Gastrocnemius medialis (tissue), 4 donors: ENCODE results near the gene SYCE1. TPM values are rescaled to one million over a fixed set of nuclear protein-coding genes. Genes with fewer than 3 reads are reported as not detected.
"Not testable (repeated sequence)": the region's sequence is repeated elsewhere in the genome, so short reads cannot be mapped to it uniquely, and the experiment has no call there.

Experiments
- ATAC-seq, 2 donors: fragments of 150-250 bp; one replicate each; pipeline ENCODE4 v1.9.1; 2016
- DNase-seq, 2 donors: peaks; one replicate each; pipeline ENCODE4 v3.0.0-alpha.2; 2019
- H3K27ac ChIP-seq, 4 donors: fragments of 200-600 bp; sonication (generic); 1 replicate in 1 of 4; 2 replicates in 3 of 4; pipeline ENCODE4 v1.5.1; 2016 to 2018; ENCODE audit warnings: mild to moderate bottlenecking in 2 of 4, moderate library complexity in 1 of 4
- H3K27me3 ChIP-seq, 3 donors: fragments of 200-600 bp; sonication (generic) in 2 of 3; 1 replicate in 1 of 3; 2 replicates in 2 of 3; pipeline versions ENCODE4 v1.5.1 to v1.6.0; 2016 to 2019; ENCODE audit warnings: mild to moderate bottlenecking in 1 of 3, moderate library complexity in 1 of 3
- H3K36me3 ChIP-seq, 2 donors: fragments of 200-600 bp; sonication (generic) in 1 of 2; one replicate each; pipeline ENCODE4 v1.5.1; 2017 to 2018
- H3K4me1 ChIP-seq, 2 donors: fragments of 200-600 bp; sonication (generic) in 1 of 2; one replicate each; pipeline ENCODE4 v1.5.1; 2016 to 2017; ENCODE audit warnings: mild to moderate bottlenecking in 2 of 2
- H3K4me3 ChIP-seq, 4 donors: fragments of 200-600 bp; sonication (generic) in 3 of 4; 1 replicate in 1 of 4; 2 replicates in 3 of 4; pipeline ENCODE4 v1.5.1; 2016 to 2019; ENCODE audit warnings: mild to moderate bottlenecking in 2 of 4
- H3K9me3 ChIP-seq, 3 donors: fragments of 200-600 bp; sonication (generic) in 2 of 3; 1 replicate in 1 of 3; 2 replicates in 2 of 3; pipeline ENCODE4 v1.5.1; 2016 to 2019
- POLR2A ChIP-seq, 2 donors: fragments of 450-650 bp; IDR thresholded peaks; one replicate each; pipeline ENCODE4 v1.6.1; 2017; ENCODE audit warnings: antibody characterized with exemption in 2 of 2, mild to moderate bottlenecking in 2 of 2, moderate library complexity in 2 of 2
- in situ Hi-C, 4 donors: fragments of 200-750 bp; cut with MboI; loops; one replicate each; pipeline versions ENCODE4 v1.15.0 to v1.8.0; 2017; ENCODE audit warnings: low sequenced_read_pairs in 4 of 4
- intact Hi-C: fragments of 100-400 bp; cut with DNase I; formaldehyde crosslinking; loops from one replicate; pipeline ENCODE4 v1.15.1; 2023; ENCODE audit warnings: low total_unique reads
- total RNA-seq, 4 donors: library from RNA; depleted of rRNA; stranded (reverse); fragments of >200 nt; gene quantifications; one replicate each; pipeline versions ENCODE4 v1.1.0 to v1.2.3, GENCODE V29; 2016
- TF ChIP-seq, protein P1 (sequence below), 5 experiments: fragments of 450-650 bp in 3 of 5; fragments of 200-600 bp in 2 of 5; sonication (generic) in 2 of 5; IDR thresholded peaks in 4 of 5; conservative IDR thresholded peaks in 1 of 5; 1 replicate in 4 of 5; 2 replicates in 1 of 5; pipeline ENCODE4 v1.5.1; 2016 to 2019; ENCODE audit warnings: antibody characterized with exemption in 5 of 5, mild to moderate bottlenecking in 3 of 5, moderate library complexity in 3 of 5

Gene SYCE1
- total RNA-seq, 4 donors from 2014 or later = 0.32 TPM; not detected in 3

DNA sequence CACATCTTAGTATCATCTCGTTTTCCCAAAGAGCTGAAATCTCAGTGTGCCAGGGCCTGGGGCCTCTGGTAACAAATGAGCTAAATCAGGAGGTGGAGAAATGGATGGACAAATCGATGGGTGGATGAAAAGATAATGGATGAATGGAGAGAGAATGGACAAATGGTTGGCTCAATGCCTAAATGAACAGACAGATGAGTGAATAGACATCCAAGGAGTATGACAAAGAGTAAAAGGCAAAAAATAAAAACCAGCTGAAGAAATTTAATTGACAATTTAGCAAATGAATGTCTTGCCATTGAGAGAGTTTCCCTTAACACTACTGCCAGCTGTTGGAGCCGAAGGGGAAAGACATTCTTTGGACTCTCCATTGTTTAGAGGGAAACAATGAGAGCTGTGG lies 8.0 kb downstream of the SYCE1 start:
- in situ Hi-C loops = no loop called here
- Histone ChIP-seq H3K36me3 (no peaks in the 10 kb centered on the region), H3K27me3 (peaks cover 0 to 6% (median 0%) of the 10 kb centered on the region in 3 donors), H3K4me1 (no peaks in the 10 kb centered on the region), H3K4me3 (no peak overlapping the region), H3K27ac (no peak overlapping the region), H3K9me3 (no peaks in the 10 kb centered on the region)
- ATAC-seq (no peak), DNase-seq (no peak)
- intact Hi-C loops = no loop called here
- TF ChIP-seq, protein P1, sequence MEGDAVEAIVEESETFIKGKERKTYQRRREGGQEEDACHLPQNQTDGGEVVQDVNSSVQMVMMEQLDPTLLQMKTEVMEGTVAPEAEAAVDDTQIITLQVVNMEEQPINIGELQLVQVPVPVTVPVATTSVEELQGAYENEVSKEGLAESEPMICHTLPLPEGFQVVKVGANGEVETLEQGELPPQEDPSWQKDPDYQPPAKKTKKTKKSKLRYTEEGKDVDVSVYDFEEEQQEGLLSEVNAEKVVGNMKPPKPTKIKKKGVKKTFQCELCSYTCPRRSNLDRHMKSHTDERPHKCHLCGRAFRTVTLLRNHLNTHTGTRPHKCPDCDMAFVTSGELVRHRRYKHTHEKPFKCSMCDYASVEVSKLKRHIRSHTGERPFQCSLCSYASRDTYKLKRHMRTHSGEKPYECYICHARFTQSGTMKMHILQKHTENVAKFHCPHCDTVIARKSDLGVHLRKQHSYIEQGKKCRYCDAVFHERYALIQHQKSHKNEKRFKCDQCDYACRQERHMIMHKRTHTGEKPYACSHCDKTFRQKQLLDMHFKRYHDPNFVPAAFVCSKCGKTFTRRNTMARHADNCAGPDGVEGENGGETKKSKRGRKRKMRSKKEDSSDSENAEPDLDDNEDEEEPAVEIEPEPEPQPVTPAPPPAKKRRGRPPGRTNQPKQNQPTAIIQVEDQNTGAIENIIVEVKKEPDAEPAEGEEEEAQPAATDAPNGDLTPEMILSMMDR (IDR thresholded peaks at IDR 0.05 in 4 of 5, conservative IDR thresholded peaks at IDR 0.05 in 1 of 5) = no peak
- TF ChIP-seq POLR2A (IDR thresholded peaks at IDR 0.05) = no peak

DNA sequence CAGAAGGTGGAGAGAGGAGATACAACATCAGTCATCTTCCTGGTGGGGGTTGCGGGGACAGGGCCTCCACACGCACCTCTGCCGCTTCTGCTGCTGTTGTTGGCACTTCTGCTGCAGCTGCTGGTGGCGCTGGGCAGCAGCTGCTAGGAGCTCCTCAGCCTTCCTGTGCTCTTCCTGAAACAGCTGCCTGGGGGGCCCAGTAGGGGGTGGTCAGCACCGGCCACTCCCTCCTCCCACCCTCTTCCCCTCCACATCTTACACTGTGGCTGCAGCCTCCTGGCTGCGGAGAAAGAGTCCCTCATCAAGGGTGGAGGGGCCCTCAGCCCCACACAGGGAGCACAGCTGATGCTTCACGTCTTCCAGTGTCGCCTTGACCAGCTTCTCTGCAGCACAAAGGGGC lies 9.9 kb downstream of the SYCE1 start:
- no peak overlapping the region for H3K27ac ChIP-seq
- DNase-seq (no peak), ATAC-seq (no peak)
- no peaks in the 10 kb centered on the region for H3K9me3 ChIP-seq
- no peak overlapping the region for H3K4me3 ChIP-seq
- peaks cover 0 to 6% (median 0%) of the 10 kb centered on the region in 3 donors for H3K27me3 ChIP-seq
- in situ Hi-C loops = no loop called here
- intact Hi-C loops = no loop called here
- TF ChIP-seq, protein P1 (IDR thresholded peaks at IDR 0.05 in 4 of 5, conservative IDR thresholded peaks at IDR 0.05 in 1 of 5) = no peak
- TF ChIP-seq POLR2A (IDR thresholded peaks at IDR 0.05) = no peak
- H3K36me3 ChIP-seq = no peaks in the 10 kb centered on the region
- no peaks in the 10 kb centered on the region for H3K4me1 ChIP-seq

DNA sequence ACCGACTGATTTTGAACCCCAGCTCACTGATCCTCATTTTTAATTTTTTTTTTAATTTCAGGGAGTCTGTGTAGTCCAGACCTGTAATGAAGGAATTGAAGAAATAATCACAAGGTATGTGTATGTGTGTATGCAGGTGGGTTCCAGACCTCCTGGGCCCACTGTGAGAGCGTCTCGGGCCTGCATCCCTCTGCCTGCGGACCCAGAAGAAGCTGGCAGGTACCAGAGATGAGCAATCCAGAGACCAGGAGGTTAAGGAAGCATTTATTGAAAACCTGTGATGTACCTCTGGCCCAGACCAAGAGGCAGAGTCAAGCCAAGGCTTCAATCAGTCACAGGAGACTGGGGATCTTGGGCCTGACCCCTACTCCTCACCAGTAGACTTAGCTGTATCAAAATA lies 10.8 kb downstream of the SYCE1 start:
- Histone ChIP-seq H3K4me3 (no peak overlapping the region), H3K4me1 (no peaks in the 10 kb centered on the region), H3K9me3 (no peaks in the 10 kb centered on the region), H3K27me3 (peaks cover 0 to 6% (median 0%) of the 10 kb centered on the region in 3 donors), H3K36me3 (no peaks in the 10 kb centered on the region), H3K27ac (no peak overlapping the region)
- ATAC-seq (no peak), DNase-seq (no peak)
- intact Hi-C loops (no loop called here), in situ Hi-C loops (no loop called here)
- TF ChIP-seq POLR2A (IDR thresholded peaks at IDR 0.05) = no peak
- TF ChIP-seq, protein P1 (IDR thresholded peaks at IDR 0.05 in 4 of 5, conservative IDR thresholded peaks at IDR 0.05 in 1 of 5) = no peak

DNA sequence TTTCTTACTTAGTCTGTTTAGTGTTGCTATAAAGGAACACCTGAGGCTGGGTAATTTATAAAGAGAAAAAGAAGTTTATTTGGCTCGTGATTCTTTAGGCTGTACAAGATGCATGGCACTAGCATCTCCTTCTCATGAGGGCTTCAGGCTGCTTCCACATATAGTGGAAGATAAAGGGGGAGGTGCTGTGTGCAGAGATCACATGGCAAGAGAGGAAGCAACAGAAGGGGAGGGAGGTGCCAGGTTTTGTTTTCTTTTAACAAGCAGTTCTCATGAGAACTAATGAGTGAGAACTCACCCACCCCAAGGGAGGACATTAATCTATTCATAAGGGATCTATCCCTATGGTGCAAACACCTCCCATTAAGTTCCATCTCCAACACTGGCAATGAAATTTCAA lies 20.9 kb downstream of the SYCE1 start:
- Histone ChIP-seq H3K4me3 (no peak overlapping the region), H3K9me3 (no peaks in the 10 kb centered on the region), H3K27ac (no peak overlapping the region), H3K27me3 (peaks cover 0 to 6% (median 0%) of the 10 kb centered on the region in 3 donors), H3K36me3 (no peaks in the 10 kb centered on the region), H3K4me1 (no peaks in the 10 kb centered on the region)
- DNase-seq (no peak), ATAC-seq (no peak)
- intact Hi-C loops = no loop called here
- no peak for TF ChIP-seq POLR2A (IDR thresholded peaks at IDR 0.05)
- TF ChIP-seq, protein P1 (IDR thresholded peaks at IDR 0.05 in 4 of 5, conservative IDR thresholded peaks at IDR 0.05 in 1 of 5) = no peak
- in situ Hi-C loops = no loop called here

DNA sequence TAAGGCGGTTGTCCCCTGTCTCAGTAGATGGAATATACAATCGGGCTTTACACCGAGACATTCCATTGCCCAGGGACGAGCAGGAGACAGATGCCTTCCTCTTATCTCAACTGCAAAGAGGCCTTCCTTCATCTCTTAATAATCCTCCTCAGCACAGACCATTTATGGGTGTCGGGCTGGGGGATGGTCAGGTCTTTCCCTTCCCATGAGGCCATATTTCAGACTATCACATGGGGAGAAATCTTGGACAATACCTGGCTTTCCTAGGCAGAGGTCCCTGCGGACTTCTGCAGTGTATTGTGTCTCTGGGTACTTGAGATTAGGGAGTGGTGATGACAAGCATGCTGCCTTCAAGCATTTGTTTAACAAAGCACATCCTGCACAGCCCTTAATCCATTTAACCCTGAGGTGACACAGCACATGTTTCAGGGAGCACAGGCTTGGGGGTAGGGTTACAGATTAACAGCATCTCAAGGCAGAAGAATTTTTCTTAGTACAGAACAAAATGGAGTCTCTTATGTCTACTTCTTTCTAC lies 23.9 kb downstream of the SYCE1 start:
- H3K4me1 ChIP-seq, H3K4me3 ChIP-seq, intact Hi-C loops, DNase-seq, H3K27me3 ChIP-seq, H3K36me3 ChIP-seq, H3K9me3 ChIP-seq, in situ Hi-C loops, ATAC-seq, H3K27ac ChIP-seq: not testable (repeated sequence)
